A673 (cell line): ENCODE results near the gene SLC8A3.

Experiments used
- EZH2 ChIP-seq: fragments of 200-600 bp; sonication (generic); IDR thresholded peaks from 2 replicates; pipeline ENCODE4 v1.6.1; 2017; ENCODE audit warnings: borderline replicate concordance, low read depth, mild to moderate bottlenecking, mixed read lengths, antibody characterized with exemption, low read length; ENCODE audit not compliant: poor library complexity, severe bottlenecking
- TF ChIP-seq, protein P1 (sequence below): fragments of 300-800, 200-600 bp; sonication (generic); conservative IDR thresholded peaks from 2 replicates; pipeline ENCODE4 v1.5.1; 2017; ENCODE audit warnings: low read depth, mild to moderate bottlenecking, antibody characterized with exemption, low read length, moderate library complexity, mixed read lengths

DNA sequence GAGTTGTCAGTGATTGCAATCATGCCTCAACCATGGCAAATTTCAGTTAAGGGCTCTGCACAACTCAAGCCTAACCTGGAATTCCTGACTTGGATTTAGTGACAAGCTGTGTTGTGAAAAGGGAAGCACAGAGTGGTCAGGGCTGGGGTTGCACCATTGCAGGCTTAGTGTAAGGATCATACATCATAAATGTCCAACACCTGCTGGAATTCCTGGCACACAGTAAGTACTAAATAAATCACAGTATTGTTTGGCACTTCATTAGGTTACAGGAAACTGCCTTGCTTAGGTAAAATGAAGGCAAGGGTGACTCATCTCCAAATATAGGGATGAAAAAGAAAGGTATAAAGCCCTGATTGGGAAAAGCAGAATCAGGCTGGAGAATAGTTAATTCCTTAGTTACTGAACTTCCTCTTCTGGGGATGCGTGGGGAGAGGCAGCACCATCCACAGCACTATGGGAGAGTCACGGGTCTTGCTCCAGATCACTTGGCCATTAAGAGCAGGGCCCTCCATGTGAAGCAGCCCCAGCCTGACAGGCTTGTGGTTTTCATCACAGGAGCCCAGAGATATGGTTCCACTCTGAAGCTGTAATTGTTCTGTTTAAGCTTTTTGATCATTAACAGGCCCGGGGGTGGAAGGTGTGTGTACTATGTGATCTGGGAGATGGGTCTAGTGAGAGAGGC, 39.7 kb downstream of the SLC8A3 start:
- TF ChIP-seq, protein P1, sequence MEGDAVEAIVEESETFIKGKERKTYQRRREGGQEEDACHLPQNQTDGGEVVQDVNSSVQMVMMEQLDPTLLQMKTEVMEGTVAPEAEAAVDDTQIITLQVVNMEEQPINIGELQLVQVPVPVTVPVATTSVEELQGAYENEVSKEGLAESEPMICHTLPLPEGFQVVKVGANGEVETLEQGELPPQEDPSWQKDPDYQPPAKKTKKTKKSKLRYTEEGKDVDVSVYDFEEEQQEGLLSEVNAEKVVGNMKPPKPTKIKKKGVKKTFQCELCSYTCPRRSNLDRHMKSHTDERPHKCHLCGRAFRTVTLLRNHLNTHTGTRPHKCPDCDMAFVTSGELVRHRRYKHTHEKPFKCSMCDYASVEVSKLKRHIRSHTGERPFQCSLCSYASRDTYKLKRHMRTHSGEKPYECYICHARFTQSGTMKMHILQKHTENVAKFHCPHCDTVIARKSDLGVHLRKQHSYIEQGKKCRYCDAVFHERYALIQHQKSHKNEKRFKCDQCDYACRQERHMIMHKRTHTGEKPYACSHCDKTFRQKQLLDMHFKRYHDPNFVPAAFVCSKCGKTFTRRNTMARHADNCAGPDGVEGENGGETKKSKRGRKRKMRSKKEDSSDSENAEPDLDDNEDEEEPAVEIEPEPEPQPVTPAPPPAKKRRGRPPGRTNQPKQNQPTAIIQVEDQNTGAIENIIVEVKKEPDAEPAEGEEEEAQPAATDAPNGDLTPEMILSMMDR, result no peak
- no peak for TF ChIP-seq EZH2
